ENCODE measurements around the gene CUBN. TPM values are rescaled to one million over a fixed set of nuclear protein-coding genes. Genes with fewer than 3 reads are reported as not detected.
A peak's percentile ranks its signal among the peaks of the same experiment; 100 is the strongest.

The CUBN gene
- total and polyA plus RNA-seq, 2 of the 13 experiments (the other 11 are each of a cell fraction or from before 2014, with no cell fraction given), result 0.27 to 0.32 TPM

DNA sequence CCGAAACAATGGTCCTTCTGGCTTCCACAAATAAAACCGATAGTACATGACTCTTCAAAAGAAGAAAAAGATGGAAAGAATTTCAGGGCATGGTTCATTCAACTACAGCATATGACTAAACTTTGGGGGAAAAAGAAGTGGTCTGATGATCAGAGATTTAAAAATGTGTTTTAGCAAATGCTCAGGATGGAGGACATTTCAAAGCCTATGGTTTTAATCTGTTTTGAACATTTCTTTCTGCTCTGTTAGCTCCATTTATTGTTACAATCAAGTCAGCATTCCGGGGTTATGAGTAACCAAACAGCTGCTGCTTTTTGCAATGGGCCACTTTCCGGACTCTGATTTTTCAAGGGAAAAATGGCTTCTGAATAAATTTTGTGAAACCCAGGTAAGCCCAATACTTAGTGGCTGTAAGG, 142.4 kb downstream of the CUBN start (continued):
- TF ChIP-seq ZNF230 (CRISPR knock-in tag; IDR thresholded peaks at IDR 0.05), result no peak

GRCh38 chr10:16986406-16987205, 143.0 kb downstream of the CUBN start:
- ChIA-PET CTCF (ENCODE audit: low intra/inter-chr PET ratio, low total read pairs) (no interaction called here), POLR2A (no interaction called here)
- H3K79me2 ChIP-seq (ENCODE audit: insufficient read depth, low read length), result no peaks in the 10 kb centered on the region
- no peaks in the 10 kb centered on the region for H4K20me1 ChIP-seq (ENCODE audit: insufficient read depth, low read length)
- H3K36me3 ChIP-seq (replicated peaks in 1 of 2; ENCODE audit: control insufficient read depth in 1 of 2, insufficient read depth in 2 of 2, low read length in 2 of 2), result no peaks in the 10 kb centered on the region
- no peak overlapping the region for H3K9ac ChIP-seq (ENCODE audit: insufficient read depth, low read depth, low read length)
- H3K27ac ChIP-seq (ENCODE audit: extremely low read length, insufficient read depth, low read length), result no peak overlapping the region
- DNase-seq (ENCODE audit: low spot score), result peak; percentile 16
- no peaks in the 10 kb centered on the region for H3K27me3 ChIP-seq (ENCODE audit: control insufficient read depth in 1 of 2, insufficient read depth in 2 of 2, low read length in 2 of 2)
- 15% methylated on average over 9 of the region's 10 CpGs for WGBS (ENCODE audit: low lambda C conversion rate)
- no peaks in the 10 kb centered on the region for H3K9me3 ChIP-seq (ENCODE audit: low read length)
- FAIRE-seq, result no peak
- H3K4me1 ChIP-seq (ENCODE audit: insufficient read depth, low read length), result peaks cover 21% of the 10 kb centered on the region
- no peak overlapping the region for H3K4me3 ChIP-seq (replicated peaks in 1 of 3; ENCODE audit: insufficient read depth in 1 of 3, low read depth in 2 of 3, low read length in 3 of 3)
- BruUV-seq (replicated peaks), result no TSS peak
- peak; percentile 74 for ATAC-seq
- intact Hi-C loops (cut with micrococcal nuclease; ENCODE audit: unreplicated experiment), result no loop called here
- in situ Hi-C loops (cut with HindIII; ENCODE audit: extremely low pct_ligation_motif_present, low pct_unique_long_range_greater_than_20kb), result no loop called here
- H3K4me2 ChIP-seq (ENCODE audit: low read depth, low read length), result peak overlapping the region; percentile 20; the same call in 1 of the 2 replicates
- H2AFZ ChIP-seq (ENCODE audit: low read length), result no peak overlapping the region
- TF ChIP-seq NFRKB (IDR thresholded peaks at IDR 0.05), result no peak
- TF ChIP-seq ZNF879 (CRISPR knock-in tag; IDR thresholded peaks at IDR 0.05), result no peak
- TF ChIP-seq SOX6 (IDR thresholded peaks at IDR 0.05), result no peak
- peak; percentile 25; the same call in 1 of the 2 replicates for TF ChIP-seq SOX6 (CRISPR knock-in tag; IDR thresholded peaks at IDR 0.05)
- TF ChIP-seq ZSCAN20 (CRISPR knock-in tag; IDR thresholded peaks at IDR 0.05; ENCODE audit: borderline replicate concordance), result no peak
- TF ChIP-seq SOX13 (IDR thresholded peaks at IDR 0.05), result no peak
- peak in 1 of 2 experiments; percentile 31; a peak in 1 of 4 replicates for TF ChIP-seq SOX13 (CRISPR knock-in tag; conservative IDR thresholded peaks at IDR 0.05 in 1 of 2, IDR thresholded peaks at IDR 0.05 in 1 of 2)
- TF ChIP-seq SOX5 (CRISPR knock-in tag; IDR thresholded peaks at IDR 0.05; ENCODE audit: borderline replicate concordance), result peak; percentile 55
- peak; percentile 15; the same call in 1 of the 2 replicates for TF ChIP-seq MAFF (IDR thresholded peaks at IDR 0.05; ENCODE audit: low read depth, low read length)
- no peak for TF ChIP-seq ZHX2 (IDR thresholded peaks at IDR 0.05; ENCODE audit: low read depth)
- TF ChIP-seq ZHX2 (CRISPR knock-in tag; IDR thresholded peaks at IDR 0.05; ENCODE audit: borderline replicate concordance), result no peak
- TF ChIP-seq TBX3 (IDR thresholded peaks at IDR 0.05; ENCODE audit: borderline replicate concordance), result 0 out of 2 replicates have a peak, but pooled peaks have one; percentile 13
- TF ChIP-seq ZNF83 (CRISPR knock-in tag; IDR thresholded peaks at IDR 0.05; ENCODE audit: borderline replicate concordance), result no peak
- no peak for TF ChIP-seq KLF16 (CRISPR knock-in tag; IDR thresholded peaks at IDR 0.05)
- no peak for TF ChIP-seq FOXP1 (IDR thresholded peaks at IDR 0.05)
- peak; percentile 29; the same call in 1 of the 2 replicates for TF ChIP-seq FOXP1 (CRISPR knock-in tag; IDR thresholded peaks at IDR 0.05)
- TF ChIP-seq ATF1 (CRISPR knock-in tag; IDR thresholded peaks at IDR 0.05), result no peak
